Measurements from ENCODE around the gene TSC22D3. TPM values are rescaled to one million over a fixed set of nuclear protein-coding genes. Genes with fewer than 3 reads are reported as not detected.

Gene TSC22D3
- total and polyA plus RNA-seq, 2 donors (not counting 1 experiment from before 2014, with no cell fraction given) = 447 to 3,050 TPM

- no CpG with 5 or more reads among the region's 4 CpGs for WGBS (ENCODE audit: insufficient coverage)
- ChIA-PET CTCF (interaction anchor here (0.7 to 1.5 kb wide), 2 partner anchors 13 to 27 kb away, joined by 3 read pairs; no protein-coding TSS in a partner anchor), POLR2A (interaction anchor here (1.1 kb wide), 1 partner anchor 21 kb away, joined by 4 read pairs; no protein-coding TSS in a partner anchor)
- Histone ChIP-seq H3K27ac (ENCODE audit: low read length in 2 of 2) (no peak overlapping the region), H4K20me1 (ENCODE audit: control insufficient read depth, insufficient read depth, low read length, poor library complexity, severe bottlenecking) (no peaks in the 10 kb centered on the region), H3K79me2 (ENCODE audit: control insufficient read depth, insufficient read depth, low read length) (no peaks in the 10 kb centered on the region), H2AFZ (ENCODE audit: insufficient read depth, low read depth, low read length, poor library complexity, severe bottlenecking) (no peak overlapping the region), H3K27me3 (replicated peaks in 1 of 4; ENCODE audit: control extremely low read depth in 1 of 4, control insufficient read depth in 3 of 4, insufficient read depth in 4 of 4, low read length in 3 of 4) (no peaks in the 10 kb centered on the region), H3K9ac (ENCODE audit: low read length) (no peak overlapping the region), H3K4me3 (ENCODE audit: control extremely low read depth in 1 of 5, extremely low read depth in 1 of 5, insufficient read depth in 1 of 5, low read depth in 2 of 5, low read length in 4 of 5) (no peak overlapping the region), H3K4me1 (ENCODE audit: control insufficient read depth in 2 of 2, insufficient read depth in 2 of 2, low read length in 2 of 2) (peaks cover 31 to 41% of the 10 kb centered on the region in 2 donors), H3K9me3 (ENCODE audit: control extremely low read depth in 1 of 3, control insufficient read depth in 2 of 3, insufficient read depth in 1 of 3, low read length in 2 of 3) (no peaks in the 10 kb centered on the region), H3K36me3 (replicated peaks in 1 of 2; ENCODE audit: control extremely low read depth in 1 of 2, control insufficient read depth in 1 of 2, extremely low read depth in 1 of 2, insufficient read depth in 2 of 2, low read length in 1 of 2) (no peaks in the 10 kb centered on the region), H3K4me2 (replicated peaks; ENCODE audit: low read depth, low read length, poor library complexity, severe bottlenecking) (peak overlapping the region; percentile 12)
- Mint-ChIP-seq H3K27ac (peak overlapping the region; percentile 27), H3K4me1 (peaks cover 33% of the 10 kb centered on the region), H3K9me3 (ENCODE audit: insufficient read depth) (no peaks in the 10 kb centered on the region), H3K27me3 (no peaks in the 10 kb centered on the region), H3K4me3 (peak overlapping the region; percentile 39)
- ATAC-seq (ENCODE audit: low read depth) (no peak), DNase-seq (no peak)
- TF ChIP-seq CTCF (IDR thresholded peaks at IDR 0.05) = no peak
- no peak for TF ChIP-seq EZH2 (IDR thresholded peaks at IDR 0.05; ENCODE audit: borderline replicate concordance, insufficient read depth, low read depth, low read length, poor library complexity, severe bottlenecking)
- intact Hi-C loops (cut with micrococcal nuclease) = loop anchor here (2.0 kb wide), 1 partner anchor 18 kb away; no protein-coding TSS in a partner anchor
Observed at GRCh38 chrX:107700317-107700774, 75.2 kb downstream of the TSC22D3 start.

GRCh38 chrX:107699616-107700015, 76.0 kb downstream of the TSC22D3 start:
- no CpG with 5 or more reads among the region's 2 CpGs for WGBS (ENCODE audit: insufficient coverage)
- TF ChIP-seq EZH2 (IDR thresholded peaks at IDR 0.05; ENCODE audit: borderline replicate concordance, insufficient read depth, low read depth, low read length, poor library complexity, severe bottlenecking) (no peak), CTCF (IDR thresholded peaks at IDR 0.05) (no peak)

More at GRCh38 chrX:107699616-107700015, 76.0 kb downstream of the TSC22D3 start:
- Histone ChIP-seq H3K27me3 (replicated peaks in 1 of 4; ENCODE audit: control extremely low read depth in 1 of 4, control insufficient read depth in 3 of 4, insufficient read depth in 4 of 4, low read length in 3 of 4) (no peaks in the 10 kb centered on the region), H3K4me1 (ENCODE audit: control insufficient read depth in 2 of 2, insufficient read depth in 2 of 2, low read length in 2 of 2) (peaks cover 31 to 41% of the 10 kb centered on the region in 2 donors), H4K20me1 (ENCODE audit: control insufficient read depth, insufficient read depth, low read length, poor library complexity, severe bottlenecking) (no peaks in the 10 kb centered on the region), H3K4me3 (ENCODE audit: control extremely low read depth in 1 of 5, extremely low read depth in 1 of 5, insufficient read depth in 1 of 5, low read depth in 2 of 5, low read length in 4 of 5) (no peak overlapping the region), H3K9ac (ENCODE audit: low read length) (no peak overlapping the region), H3K4me2 (replicated peaks; ENCODE audit: low read depth, low read length, poor library complexity, severe bottlenecking) (no peak overlapping the region), H2AFZ (ENCODE audit: insufficient read depth, low read depth, low read length, poor library complexity, severe bottlenecking) (no peak overlapping the region), H3K27ac (ENCODE audit: low read length in 2 of 2) (no peak overlapping the region), H3K79me2 (ENCODE audit: control insufficient read depth, insufficient read depth, low read length) (no peaks in the 10 kb centered on the region), H3K36me3 (replicated peaks in 1 of 2; ENCODE audit: control extremely low read depth in 1 of 2, control insufficient read depth in 1 of 2, extremely low read depth in 1 of 2, insufficient read depth in 2 of 2, low read length in 1 of 2) (no peaks in the 10 kb centered on the region), H3K9me3 (ENCODE audit: control extremely low read depth in 1 of 3, control insufficient read depth in 2 of 3, insufficient read depth in 1 of 3, low read length in 2 of 3) (no peaks in the 10 kb centered on the region)
- Mint-ChIP-seq H3K4me3 (no peak overlapping the region), H3K9me3 (ENCODE audit: insufficient read depth) (no peaks in the 10 kb centered on the region), H3K4me1 (peaks cover 33% of the 10 kb centered on the region), H3K27me3 (no peaks in the 10 kb centered on the region), H3K27ac (peak overlapping the region; percentile 27)
- DNase-seq (no peak), ATAC-seq (ENCODE audit: low read depth) (no peak)
- ChIA-PET CTCF (no interaction called here), POLR2A (no interaction called here)
- intact Hi-C loops (cut with micrococcal nuclease) = loop anchor here (2.0 kb wide), 1 partner anchor 17 kb away; no protein-coding TSS in a partner anchor
